IMR-90 (cell line): ENCODE data around the gene CMIP.

Experiments used
- CEBPB ChIP-seq: IDR thresholded peaks from 2 replicates; pipeline ENCODE4 v1.6.1; 2012; ENCODE audit warnings: low read depth, low read length, improper control_type of control experiment
- CTCF ChIP-seq: conservative IDR thresholded peaks from 2 replicates; pipeline ENCODE4 v1.5.1; 2012; ENCODE audit warnings: mild to moderate bottlenecking, low read depth, low read length, improper control_type of control experiment
- FOS ChIP-seq: fragments of 150-350 bp; IDR thresholded peaks from 2 replicates; pipeline ENCODE4 v1.6.1; 2016; ENCODE audit warnings: low read depth, low read length
- NFE2L2 ChIP-seq: fragments of 150-350 bp; IDR thresholded peaks from 2 replicates; pipeline ENCODE4 v1.6.1; 2016; ENCODE audit warnings: low read depth, mild to moderate bottlenecking, low read length
- POLR2A ChIP-seq: IDR thresholded peaks from 2 replicates; pipeline ENCODE4 v1.6.1; 2012; ENCODE audit warnings: mild to moderate bottlenecking, low read depth, low read length
- RCOR1 ChIP-seq: IDR thresholded peaks from 2 replicates; pipeline ENCODE4 v1.6.1; 2012; ENCODE audit warnings: mild to moderate bottlenecking, low read length, improper control_type of control experiment; ENCODE audit not compliant: insufficient replicate concordance
- SMC3 ChIP-seq: fragments of 150-350 bp; IDR thresholded peaks from 2 replicates; pipeline ENCODE4 v1.6.1; 2016; ENCODE audit warnings: low read depth, mild to moderate bottlenecking, antibody characterized with exemption, low read length, moderate library complexity
- TF ChIP-seq, protein P1 (sequence below): fragments of 150-350 bp; IDR thresholded peaks from 2 replicates; pipeline ENCODE4 v1.6.1; 2017; ENCODE audit warnings: mild to moderate bottlenecking, antibody characterized with exemption, low read length, low read depth

DNA sequence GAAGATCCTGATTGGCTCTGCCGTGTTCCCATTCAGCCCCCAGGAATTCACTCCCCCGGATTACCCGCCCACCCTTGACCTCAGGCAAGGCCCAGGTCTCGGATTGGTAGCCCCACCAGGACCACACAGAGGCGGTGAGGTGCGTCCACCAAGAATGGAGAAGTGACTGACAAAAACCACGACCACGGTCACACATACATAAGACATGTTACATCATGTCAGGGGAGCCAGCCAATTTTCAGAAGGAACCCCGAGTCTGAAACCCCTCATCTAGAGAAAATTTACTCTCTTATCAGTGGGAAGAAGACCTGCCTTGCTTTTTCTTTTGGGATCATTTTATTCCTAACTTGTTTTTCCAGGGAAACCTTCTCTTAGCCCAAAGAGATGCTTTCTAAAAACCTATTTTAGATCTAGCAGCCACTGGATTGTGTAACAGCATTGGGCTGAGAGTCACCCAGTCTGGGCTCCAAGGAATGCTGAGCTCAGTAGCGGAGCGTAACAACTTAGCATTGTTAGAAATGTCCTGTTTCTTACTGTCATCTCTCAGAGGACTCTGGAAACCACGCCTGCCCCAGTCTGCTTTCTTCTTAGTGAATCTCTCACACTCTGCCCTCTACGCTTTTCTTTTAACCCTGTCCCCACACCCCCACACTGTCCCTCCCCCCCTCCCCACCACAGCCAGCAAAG lies 164.1 kb downstream of the CMIP start:
- no peak for TF ChIP-seq CTCF
- TF ChIP-seq NFE2L2 = no peak
- no peak for TF ChIP-seq RCOR1
- TF ChIP-seq FOS = no peak
- TF ChIP-seq, protein P1, sequence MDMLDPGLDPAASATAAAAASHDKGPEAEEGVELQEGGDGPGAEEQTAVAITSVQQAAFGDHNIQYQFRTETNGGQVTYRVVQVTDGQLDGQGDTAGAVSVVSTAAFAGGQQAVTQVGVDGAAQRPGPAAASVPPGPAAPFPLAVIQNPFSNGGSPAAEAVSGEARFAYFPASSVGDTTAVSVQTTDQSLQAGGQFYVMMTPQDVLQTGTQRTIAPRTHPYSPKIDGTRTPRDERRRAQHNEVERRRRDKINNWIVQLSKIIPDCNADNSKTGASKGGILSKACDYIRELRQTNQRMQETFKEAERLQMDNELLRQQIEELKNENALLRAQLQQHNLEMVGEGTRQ = no peak
- peak; percentile 94 for TF ChIP-seq CEBPB
- no peak for TF ChIP-seq POLR2A
- no peak for TF ChIP-seq SMC3
